ENCODE data around the gene ZNF316.
A peak's percentile ranks its signal among the peaks of the same experiment; 100 is the strongest.

ZNF316 gene

DNA sequence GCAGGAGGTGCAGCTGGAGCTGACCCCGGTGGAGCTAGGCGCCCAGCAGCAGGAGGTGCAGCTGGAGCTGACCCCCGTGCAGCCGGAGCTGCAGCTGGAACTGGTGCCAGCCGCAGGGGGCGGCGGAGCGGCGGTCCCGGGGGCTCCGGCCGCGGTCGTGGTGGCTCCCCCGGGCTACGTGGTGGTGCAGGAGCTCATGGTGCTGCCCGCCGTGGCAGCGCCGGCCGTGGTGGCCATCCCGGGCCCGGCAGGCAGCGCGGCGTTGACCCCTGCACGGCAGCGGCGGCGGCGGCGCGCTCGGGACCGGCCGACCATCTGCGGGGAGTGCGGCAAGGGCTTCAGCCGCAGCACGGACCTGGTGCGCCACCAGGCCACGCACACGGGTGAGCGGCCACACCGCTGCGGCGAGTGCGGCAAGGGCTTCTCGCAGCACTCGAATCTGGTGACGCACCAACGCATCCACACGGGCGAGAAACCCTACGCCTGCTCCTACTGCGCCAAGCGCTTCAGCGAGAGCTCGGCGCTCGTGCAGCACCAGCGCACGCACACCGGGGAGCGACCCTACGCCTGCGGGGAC, 14.9 kb upstream of the ZNF316 start:
- no peak for DNase-seq

DNA sequence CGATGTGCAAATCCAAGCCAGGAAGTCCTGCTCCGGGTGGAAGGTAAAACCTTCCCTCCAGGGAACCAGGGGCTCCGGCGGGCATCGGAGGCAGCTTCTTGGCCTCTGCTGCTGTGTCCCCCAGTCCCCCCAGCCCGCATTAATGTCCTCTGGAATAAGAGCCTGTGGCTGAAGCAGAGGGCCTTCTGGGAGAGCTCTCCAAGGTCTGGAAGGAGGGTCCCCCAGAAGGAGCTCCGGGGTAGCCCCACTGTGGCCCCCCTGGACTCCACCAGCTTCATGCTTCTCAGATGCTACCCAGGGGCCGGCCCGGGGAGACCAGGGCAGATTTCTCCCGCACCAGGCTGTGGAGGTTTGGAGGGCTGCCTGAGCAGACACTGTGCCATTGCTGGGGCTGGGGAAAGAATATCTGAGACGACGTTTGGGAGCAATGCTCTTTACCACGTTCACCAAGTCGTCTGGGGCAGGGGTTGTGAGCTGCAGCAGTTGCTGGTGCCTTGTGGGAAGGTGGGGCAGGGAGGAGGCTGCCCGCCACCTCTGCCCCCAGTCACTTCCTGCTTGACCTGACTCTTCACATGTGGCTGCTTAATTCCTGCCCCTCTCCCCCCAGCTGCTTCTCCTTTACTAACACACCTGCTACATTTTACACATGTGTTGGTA, 13.4 kb upstream of the ZNF316 start:
- peak; percentile 0 for DNase-seq

GRCh38 chr7:6624246-6624611, 12.9 kb upstream of the ZNF316 start:
- no peak for DNase-seq

DNA sequence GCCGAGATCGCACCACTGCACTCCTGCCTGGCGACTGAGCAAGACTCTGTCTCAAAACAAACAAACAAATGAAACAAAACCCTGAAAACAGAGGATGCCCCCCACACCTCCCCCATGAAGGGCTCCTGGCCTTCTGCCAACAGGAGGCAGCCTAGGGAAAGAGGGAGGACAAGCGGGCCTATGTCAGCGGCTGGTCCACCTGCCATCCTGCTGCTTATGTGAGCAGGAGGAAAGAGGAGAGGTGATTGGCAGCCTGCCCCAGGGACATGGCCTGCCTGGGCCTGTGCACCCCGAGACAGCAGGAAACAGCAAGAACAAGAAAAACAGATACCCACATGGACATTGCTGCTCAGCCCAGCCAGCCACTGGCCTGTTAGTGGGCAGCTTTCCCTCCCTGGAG, 9.1 kb upstream of the ZNF316 start:
- no peak for DNase-seq

DNA sequence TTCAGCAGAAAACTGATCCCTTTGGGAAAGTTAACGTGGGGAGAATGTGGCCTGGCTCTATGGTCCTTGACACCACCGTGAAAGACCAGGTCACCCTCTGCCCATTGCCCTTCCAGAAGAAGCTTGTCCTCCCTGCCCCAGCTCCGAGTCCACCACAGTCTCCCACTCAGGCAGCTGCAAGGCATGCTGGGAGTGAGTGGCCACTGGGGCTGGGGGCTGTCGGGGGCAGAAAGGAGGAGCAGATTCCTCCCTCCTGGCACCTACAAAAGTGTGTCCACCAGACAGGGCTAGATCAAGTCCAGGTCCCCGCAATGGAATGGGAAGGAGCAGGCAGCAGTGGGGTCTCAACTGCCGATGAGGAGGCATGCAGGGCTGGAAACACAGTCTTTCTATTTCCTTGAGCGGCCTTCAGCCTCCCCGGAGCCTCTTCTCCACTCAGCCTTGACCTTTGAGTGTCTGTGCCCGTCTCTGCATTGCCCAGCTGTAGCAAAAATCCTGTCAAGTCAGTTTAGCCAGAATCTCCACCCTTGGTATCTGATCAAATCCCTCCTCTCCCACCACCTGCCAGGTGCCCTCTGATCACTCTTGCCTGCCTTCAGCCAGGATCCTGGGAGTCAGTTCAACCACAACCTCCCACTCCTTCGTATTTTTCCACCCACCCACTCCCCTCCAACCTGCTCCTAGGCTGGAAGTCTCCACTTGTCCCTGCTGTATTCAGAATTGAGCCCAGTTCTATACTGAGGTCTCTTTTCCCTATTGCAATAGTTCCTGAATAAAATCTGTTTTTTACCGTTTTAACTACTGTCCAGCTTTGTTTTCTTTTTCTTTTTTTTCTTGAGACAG, 6.9 kb upstream of the ZNF316 start:
- no peak for DNase-seq

DNA sequence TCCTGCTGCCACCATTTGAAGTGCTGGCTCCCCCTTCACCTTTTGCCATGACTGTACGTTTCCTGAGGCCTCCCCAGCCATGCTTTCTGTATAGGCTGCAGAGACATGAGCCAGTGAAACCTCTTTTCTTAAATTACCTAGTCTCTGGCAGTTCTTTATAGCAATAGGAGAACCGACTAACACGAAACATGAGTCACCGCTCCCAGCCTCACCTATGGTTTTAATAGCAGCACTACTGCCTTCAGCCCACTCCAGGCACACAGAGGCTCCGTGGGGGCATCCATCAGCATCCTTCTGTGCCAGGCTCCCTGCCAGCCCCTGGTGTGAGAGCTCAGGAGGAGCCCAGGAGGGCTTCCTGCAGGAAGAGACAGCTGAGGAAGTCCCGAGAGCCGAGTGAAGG, 5.5 kb upstream of the ZNF316 start:
- no peak for DNase-seq

DNA sequence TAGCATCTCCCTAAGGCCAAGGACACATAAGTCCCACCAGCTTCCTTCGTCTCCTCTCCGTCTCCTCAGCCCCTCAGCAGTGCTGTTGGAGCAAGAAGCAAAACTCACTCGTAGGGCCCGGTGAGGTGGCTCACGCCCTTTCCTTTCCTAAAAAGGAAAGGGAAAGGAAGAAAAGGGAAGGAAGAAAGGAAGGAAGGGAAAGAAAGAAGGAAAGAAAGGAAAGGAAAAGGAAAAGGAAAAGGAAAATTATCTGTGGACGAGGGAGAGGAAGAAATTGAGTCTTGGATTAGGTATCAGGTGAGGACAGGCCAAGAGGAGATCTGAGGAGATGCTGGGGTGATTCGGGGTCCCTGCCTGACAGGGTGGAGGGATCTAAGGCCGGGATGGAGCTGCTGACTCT, 3.1 kb upstream of the ZNF316 start:
- no peak for DNase-seq

GRCh38 chr7:6634971-6635370, 2.1 kb upstream of the ZNF316 start:
- peak; percentile 79 for DNase-seq

GRCh38 chr7:6637544-6638229, 569 bp downstream of the ZNF316 start:
- DNase-seq: peak; percentile 7

DNA sequence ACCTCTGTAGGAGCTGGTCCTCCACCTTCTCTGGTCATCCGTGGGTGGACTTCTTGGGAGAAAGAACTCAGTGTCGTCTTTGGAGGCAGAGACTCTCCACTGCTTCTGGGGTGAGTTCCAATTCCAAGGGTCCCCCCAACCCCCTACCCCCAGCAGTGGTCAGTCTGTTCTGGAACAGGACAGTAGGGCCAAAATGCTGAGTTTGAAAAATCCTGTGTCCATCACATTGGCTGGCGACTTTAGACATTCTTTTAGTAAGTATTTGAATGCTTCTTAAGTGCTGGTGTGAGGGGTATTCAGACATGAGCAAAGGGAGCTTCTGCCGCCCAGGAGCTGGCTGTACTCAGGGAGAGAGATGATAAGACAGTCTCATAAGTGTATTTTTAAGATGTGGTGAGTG, 1.9 kb downstream of the ZNF316 start:
- no peak for DNase-seq

DNA sequence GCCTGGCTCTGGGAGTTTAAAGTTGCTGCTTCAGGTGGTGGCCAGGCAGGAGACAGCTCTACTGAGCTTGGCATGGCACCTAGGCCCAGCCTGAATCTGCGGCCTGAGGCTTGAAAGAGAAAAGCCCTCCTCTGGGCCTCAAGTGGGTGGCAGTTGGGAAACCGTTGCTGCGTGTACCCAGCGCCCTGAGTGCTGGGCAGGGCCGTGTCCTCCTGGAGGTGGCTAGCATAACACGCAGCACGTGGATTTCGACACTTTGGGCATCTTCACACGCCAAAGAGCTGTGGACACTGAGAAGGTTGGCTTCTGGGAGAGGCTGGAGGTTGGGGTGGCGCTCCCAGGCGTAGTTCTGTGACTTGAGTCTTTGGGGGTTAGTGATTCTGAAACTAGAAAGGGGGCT, 2.5 kb downstream of the ZNF316 start:
- no peak for DNase-seq

DNA sequence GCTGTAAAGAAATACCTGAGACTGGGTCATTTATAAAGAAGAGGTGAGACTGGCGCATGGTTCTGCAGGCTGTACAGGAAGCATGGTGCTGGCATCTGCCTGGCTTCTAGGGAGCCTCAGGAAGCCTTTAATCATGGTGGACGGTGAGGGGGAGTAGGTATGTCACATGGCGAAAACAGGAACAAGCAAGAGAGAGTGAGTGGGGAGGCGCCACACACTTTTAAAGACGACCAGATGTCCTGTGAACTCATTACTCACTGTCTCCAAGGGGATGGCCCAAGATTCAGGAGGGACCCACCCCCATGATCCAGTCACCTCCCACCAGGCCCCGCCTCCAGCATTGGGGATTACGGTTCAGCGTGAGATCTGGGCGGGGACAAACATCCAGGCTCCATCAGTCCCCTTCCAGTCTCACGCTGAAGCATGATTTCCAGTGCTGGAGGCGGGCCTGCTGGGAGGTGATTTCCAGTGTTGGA, 3.2 kb downstream of the ZNF316 start:
- peak; percentile 50 for DNase-seq

GRCh38 chr7:6641305-6642035, 4.4 kb downstream of the ZNF316 start:
- no peak for DNase-seq

- no peak for DNase-seq
Measured at GRCh38 chr7:6642239-6642839, 5.2 kb downstream of the ZNF316 start.

GRCh38 chr7:6642861-6643640, 5.9 kb downstream of the ZNF316 start:
- DNase-seq: no peak

GRCh38 chr7:6643915-6644625, 7.0 kb downstream of the ZNF316 start:
- DNase-seq: no peak

DNA sequence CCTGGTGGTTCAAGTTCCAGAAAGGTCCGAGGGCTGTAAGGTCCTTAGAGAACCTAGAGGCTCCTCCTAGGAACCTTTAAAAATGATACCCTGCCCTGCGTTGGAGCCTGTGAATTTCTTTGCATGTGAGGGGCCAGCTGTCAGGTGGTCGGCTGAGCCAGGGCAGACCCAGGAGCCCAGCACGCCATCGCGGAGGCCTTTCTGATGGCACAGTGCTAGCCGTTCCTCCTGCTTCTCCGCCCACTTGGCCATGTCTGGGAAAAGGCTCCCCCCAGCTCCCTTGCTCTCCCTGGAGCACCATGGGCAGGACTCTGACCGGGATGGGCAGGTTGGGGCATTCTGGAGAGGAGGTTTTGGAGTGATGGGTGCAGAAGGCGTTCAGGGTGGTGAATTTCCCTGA, 7.6 kb downstream of the ZNF316 start:
- DNase-seq: no peak

DNA sequence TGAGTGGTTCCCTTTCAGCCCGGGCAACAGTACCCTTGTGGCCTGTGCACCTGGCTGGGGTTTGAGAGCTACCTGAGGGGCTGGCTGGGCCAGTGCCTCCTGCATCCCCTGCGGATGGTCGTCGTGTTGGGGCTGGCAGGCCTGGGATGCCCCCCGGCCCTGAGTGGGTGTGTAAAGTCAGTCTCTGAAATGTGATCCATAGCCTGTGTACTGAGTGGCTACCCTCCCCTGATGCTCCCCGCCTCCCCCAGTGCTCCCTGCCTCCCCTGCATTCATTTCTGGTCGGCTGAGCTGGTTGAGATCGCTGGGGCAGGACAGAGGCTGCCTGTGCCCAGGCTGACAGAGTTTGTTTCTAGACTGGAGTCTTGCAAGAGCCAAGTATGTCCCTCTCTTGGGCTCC, 9.3 kb downstream of the ZNF316 start:
- no peak for DNase-seq

DNA sequence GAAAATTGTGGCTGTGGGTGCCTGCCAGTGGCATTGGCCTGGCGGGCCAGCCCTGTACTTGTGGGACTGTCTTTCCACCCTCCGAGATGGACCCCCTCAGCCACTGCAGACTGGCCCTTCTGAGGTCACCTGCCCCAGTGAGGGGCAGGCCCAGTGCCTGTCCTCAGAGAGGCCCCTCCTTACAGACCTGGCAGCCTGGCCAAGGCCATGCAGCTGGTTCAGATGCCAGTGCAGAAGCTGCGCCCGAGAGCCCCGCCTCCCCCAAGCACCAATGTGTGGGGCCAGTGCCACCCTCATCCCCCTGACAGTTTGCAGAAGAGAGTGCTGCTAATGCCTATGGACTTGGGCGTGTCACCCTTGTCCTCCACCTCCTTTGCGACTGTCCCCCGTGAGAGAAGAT, 10.0 kb downstream of the ZNF316 start:
- no peak for DNase-seq

- DNase-seq: no peak
Measured at GRCh38 chr7:6647541-6647940, 10.4 kb downstream of the ZNF316 start.
